Activated CD4-positive, alpha-beta T cell treated with anti-CD3 and anti-CD28 coated beads, Interleukin-2, Interleukin-6, amounts not matched to agents 100 ng/mL and 50 ng/mL, durations not matched to agents 16 hours and 8 hours (primary cell): ENCODE data around the gene STK10.

Source experiments
- DNase-seq: peaks from one replicate; pipeline ENCODE4 v3.0.0-alpha.2; 2020

STK10 gene

GRCh38 chr5:172086194-172086975 lies 101.6 kb downstream of the STK10 start:
- DNase-seq: no peak

DNA sequence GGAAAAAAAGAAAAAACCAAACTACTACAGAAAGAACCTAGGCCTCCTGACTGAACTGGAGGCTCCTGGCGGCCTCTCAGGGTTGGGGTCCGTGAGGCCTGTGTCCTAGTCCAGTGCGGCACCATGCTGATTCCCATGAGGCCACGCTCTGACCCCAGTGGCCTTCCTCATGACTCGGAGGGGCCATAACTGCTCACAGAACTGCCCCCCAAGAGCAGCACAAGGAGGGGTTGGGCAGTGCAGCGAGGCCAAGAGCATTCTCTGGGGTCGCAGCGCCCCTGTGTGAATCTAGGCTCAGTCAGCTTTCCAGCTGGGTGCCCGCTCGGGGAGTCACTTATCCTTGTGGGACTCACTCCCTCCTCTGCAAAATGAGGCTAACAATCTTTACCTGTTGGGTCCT lies 102.3 kb downstream of the STK10 start:
- no peak for DNase-seq

DNA sequence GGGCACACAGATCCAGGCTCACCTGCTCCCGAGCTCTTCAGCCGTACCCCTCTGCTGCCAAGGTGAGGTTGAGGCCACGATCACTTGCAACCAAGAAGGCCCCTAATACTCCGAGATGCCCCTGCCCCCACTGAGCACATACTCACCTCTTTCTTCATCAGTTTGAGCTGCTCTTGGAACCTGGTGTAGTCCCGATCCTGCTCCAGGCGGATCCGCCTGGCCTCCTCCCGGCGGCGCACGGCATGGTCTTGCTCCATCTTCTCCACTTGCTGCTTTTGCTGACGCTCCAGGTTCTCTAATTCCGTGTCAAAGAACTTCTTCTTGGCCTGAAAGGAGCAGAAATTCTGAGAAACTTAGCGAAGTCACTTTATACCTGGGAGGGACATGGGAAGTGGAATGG lies 105.8 kb downstream of the STK10 start:
- no peak for DNase-seq

- no peak for DNase-seq
Measured at GRCh38 chr5:172079876-172080275, 108.1 kb downstream of the STK10 start.

- no peak for DNase-seq
Measured at GRCh38 chr5:172078726-172079345, 109.2 kb downstream of the STK10 start.

GRCh38 chr5:172077664-172078425 lies 110.2 kb downstream of the STK10 start:
- no peak for DNase-seq

DNA sequence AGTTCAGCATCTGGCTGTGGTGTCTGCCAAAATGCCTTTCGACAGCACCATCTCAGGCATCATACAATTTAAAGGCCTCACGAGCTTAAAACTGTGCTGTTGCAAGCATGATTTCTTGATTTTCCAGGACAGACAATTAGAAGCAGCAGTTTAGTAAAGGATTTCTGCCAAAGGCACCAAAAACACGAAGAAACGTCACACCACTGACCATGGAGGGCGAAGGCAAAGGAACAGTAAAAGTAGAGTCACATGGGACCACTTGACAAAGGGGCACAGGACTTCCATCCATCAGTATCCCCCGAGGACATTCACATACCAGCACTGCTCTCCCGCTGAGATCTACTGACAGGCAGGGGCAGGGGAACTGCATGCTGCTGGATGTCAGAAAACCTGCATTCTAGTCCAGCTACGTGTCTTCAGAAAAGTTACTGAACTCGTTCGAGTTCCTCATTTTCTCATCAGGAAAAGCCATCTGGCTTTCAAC lies 111.2 kb downstream of the STK10 start:
- DNase-seq: no peak

DNA sequence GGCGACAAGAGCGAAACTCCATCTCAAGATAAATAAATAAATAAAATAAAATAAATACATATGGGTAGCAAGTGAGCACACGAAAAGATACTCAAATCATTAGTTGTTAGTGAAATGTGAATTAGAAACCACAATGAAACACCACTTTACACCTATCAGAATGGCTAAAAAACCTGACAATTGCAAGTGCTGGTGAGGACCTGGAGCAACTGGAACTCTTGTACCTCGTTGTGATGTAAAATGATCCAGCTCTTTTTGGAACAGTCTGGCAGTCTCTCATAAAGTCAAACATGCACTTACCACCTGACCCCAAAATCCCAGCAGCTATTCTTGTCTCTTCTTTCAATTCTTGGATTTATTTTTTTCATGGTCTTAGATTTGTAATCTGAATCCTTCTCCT lies 112.4 kb downstream of the STK10 start:
- DNase-seq: no peak

- no peak for DNase-seq
Measured at GRCh38 chr5:172074896-172075295, 113.1 kb downstream of the STK10 start.

- DNase-seq: no peak
Measured at GRCh38 chr5:172071309-172071875, 116.6 kb downstream of the STK10 start.

- no peak for DNase-seq
Measured at GRCh38 chr5:172065431-172066065, 122.5 kb downstream of the STK10 start.

GRCh38 chr5:172064766-172065165 lies 123.3 kb downstream of the STK10 start:
- DNase-seq: no peak

DNA sequence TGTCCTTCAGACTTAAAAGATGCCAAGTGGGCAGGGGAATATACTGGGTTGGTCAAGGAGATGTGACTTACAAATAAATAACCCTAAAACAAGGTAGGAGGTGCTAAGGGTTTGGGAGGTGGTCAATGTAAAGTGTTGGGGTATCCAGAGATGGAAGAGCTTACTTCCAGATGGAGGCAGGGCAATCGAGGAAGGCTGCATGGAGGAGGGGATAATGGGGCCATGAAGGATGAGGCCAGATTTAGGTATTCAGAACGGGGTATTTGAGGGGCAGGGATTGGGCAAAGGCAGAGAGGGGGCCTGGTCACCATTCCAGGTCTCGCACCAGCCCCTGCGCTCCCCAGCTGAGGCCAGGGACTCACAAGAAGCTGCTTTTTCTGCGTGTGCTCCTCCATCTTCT lies 123.7 kb downstream of the STK10 start:
- no peak for DNase-seq

DNA sequence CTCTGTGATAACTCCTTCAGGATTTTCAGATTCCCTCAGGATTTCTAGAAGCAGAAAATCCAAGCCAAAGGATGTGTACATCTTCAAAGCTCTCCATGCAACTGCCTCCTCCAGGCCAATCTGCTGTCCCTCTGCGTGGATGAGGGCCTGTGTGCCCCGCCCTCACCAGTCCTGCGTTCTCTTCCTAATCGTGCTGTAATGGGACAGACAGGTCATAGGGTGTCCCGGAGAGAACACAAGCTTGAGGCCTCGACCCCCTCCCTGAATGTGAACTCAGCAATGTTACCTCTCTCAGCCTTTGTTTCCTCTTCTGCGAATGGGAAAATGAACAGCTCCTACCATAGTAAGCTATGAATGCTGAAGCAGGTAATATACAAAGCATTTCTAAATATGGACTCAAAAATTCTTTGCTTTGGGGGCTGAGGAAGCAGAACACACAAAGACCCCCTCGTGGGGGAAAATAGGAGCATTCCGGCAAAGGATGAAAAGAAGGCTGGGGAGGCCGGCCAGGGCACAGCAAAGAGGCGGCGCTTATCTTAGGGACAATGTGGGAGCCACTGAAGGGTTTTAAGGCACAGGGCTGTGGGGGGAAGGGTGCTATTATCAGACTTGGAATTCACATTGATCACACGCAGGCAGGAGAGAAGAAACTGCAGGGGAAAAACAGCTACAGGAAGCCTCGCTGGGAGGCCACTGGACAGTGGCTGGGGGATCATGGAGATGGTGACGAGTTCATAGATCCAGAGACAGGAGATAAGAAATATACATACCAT lies 124.4 kb downstream of the STK10 start:
- no peak for DNase-seq

GRCh38 chr5:172059661-172060100 lies 128.3 kb downstream of the STK10 start:
- peak; percentile 17 for DNase-seq

- no peak for DNase-seq
Measured at GRCh38 chr5:172058088-172058487, 129.9 kb downstream of the STK10 start.

GRCh38 chr5:172055996-172056395 lies 132.0 kb downstream of the STK10 start:
- no peak for DNase-seq

- no peak for DNase-seq
Measured at GRCh38 chr5:172055421-172055820, 132.6 kb downstream of the STK10 start.

GRCh38 chr5:172054611-172055153 lies 133.3 kb downstream of the STK10 start:
- DNase-seq: no peak

GRCh38 chr5:172052450-172053236 lies 135.4 kb downstream of the STK10 start:
- no peak for DNase-seq
